ENCODE results near the gene DCC.

DCC gene

DNA sequence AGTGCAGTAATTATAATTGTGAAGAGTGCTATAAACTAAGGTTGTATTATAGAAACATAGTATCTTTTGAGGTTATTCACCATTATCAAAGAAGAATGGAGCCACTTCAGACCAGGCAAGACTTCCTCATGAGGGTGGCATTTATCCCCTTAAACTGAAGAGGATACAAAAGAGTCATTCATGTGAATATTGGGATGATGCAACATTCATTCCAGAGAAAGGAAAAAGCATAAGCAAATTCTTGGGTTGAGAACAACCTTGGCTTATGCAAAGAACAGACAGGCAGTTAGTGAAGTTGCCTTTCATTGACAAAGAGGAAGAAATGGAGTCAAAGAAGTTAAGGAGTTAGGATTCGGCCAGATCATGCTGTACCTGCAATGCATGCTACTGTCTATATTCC, 1201.9 kb downstream of the DCC start:
- DNase-seq: no peak

DNA sequence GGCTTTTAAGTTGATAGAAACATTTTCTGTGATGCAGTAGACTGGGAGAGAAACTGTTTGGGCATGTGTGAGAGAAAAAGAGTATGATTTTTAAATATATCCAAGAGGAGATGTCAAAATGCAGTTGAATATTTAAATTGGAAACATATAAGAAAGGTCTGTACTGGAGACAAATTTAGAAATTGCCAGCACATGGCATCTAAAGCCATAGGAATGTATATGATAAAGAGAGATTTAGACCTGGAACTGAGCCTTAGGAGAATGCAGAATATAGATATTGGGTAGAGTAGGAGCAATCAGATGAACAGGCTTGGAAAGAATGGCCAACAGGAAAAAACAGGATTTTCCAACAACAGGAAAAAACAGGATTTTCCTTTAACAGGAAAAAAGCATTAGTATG, 1203.7 kb downstream of the DCC start:
- DNase-seq: no peak

DNA sequence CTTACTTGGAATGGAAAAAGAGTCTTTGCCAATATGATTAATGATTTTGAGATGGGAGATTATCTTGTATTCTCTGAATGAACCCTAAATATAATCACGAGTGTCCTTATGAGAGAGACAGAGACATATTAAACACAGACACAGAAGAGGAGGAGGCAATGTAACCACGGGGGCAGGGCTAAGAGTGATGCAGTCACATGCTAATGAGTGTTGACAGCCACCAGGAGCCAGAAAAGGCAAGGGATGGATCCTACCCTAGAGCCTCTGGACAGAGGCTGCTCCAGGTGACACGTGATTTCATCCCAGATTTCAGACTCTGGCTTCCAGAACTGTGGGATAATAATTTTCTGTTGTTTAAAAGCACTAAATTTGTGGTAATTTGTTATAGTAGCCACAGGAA, 1204.9 kb downstream of the DCC start:
- DNase-seq: no peak

DNA sequence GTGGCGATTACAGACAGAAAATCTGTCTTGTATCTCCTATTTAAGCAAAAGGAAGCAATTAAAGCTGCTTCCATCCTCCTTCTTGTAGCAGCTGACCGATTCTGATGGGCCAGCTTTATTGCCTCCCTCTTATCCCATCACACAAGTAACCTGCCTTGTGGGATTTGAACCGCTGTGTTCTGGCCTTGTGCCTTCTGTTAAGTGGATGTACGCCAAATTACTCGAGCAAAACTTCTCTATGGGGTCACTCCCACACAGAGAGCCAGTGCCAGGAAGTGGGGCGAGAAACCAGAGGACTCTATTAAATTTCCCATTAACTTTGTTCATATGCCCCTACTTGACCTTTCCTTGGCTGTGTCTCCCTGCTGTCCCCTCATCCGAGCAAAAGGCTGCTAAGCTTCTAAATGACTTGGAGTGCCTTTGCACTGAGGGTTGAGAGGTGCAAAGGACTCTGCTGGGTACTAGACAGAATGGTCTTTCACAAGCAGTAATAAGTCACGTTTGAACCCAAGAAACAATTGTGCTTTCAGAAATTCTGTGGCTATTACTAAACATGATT, 1212.0 kb downstream of the DCC start:
- no peak for DNase-seq

DNA sequence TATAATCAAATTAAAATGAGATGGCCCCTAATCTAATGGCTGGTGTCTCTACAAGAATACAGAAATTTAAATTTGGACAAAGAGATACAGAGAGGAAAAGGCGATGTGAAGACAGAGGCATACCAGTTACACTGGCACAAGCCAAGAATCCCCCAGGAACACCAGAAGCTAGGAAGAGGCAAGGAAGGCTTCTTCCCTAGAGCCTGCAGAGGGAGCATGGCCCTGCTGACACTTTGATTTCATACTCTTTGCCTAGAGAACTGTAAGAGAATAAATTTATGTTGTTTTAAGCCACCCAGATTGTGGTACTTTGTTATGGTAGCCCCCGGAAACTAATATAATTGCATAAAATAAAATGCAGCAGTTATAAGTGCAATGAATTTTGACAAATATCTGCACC, 1213.0 kb downstream of the DCC start:
- DNase-seq: no peak

DNA sequence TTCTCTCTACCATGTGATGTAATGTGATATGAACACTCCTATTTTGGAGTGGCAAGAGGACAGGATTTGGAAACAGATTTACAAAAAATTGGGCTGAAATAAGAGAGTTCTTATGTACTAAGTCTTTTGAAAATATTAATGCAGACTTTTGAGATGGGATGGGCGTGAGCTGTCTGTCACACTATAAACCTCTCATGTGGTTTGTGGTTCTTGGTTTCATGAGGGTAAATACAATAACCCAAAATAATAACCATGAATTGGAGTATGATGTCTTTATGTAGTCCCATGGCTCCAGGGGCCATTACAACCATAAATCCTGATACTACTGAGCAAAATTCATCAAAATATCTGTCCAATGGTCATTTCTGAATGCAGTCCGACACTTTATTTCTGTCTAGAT, 1216.5 kb downstream of the DCC start:
- no peak for DNase-seq

DNA sequence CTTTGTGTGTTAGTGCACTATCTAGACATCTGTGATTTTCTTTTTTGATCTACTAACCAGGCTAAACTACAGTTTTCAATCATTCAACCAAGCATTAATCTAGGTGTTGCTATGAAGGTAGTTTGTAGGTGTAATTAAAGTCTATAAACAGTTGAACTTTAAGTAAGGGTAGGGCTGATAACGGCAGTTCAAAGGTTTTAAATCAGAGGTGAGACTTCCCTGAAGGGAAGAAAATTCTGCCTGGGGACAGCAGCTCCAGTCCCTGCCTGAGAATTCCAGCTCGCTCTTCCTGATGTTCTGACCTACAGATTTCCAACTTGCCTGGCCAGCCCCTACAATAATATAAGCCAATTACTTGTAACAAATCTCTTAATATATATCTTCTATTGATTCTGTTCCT, 1220.5 kb downstream of the DCC start:
- no peak for DNase-seq

DNA sequence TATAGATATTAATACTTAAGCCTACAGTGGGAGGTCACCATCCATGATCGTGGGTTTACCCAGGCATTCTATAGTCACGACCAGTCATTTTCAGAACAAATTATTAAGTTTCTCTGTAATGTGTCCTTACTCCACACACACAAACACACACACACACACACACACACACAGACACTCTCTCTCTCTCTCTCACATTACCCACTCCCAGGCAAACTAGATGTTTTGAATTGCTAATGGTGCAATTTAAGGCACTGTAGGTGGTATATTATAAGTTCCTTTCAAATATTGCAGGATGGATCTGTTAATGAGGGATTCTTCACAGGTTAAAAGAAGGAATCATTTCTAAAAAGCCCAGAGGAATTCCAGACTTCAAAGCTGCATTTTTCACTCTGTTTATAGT, 1226.6 kb downstream of the DCC start:
- DNase-seq: no peak

DNA sequence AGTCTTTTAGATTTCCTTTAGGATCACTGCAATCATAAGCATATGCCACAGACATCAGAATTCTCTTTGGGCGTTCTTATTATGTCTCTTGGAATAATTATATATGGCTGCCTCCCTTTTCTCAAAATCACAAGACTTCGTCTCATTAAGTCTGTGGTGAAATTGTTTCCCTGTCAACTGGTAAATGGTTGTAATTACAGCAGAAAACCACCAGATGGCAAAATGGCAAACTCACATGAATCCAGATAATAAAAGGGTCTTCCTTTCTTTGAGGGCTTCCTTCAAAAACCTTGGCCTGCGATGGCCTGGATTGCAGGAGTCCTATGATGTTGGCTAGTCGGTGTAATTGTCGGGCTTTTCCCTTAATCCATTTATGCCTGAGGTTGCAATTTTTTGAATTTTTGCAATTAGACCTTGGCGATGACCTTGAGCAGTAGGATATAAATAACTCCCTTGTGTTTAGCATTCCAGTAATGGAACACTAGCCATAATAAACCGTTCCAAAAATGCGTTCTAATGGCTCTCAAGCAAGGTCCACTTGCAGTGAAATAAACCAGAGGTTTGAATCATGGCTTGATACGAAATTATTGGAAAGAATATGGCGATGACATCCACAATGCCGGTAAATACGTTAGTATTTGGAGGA, 1228.1 kb downstream of the DCC start:
- peak; percentile 41 for DNase-seq
